GM18526 (cell line): ENCODE data around the gene ZBTB33.
A peak's percentile ranks its signal among the peaks of the same experiment; 100 is the strongest.

Experiments
- POLR2A ChIP-seq: IDR thresholded peaks from 3 replicates; pipeline ENCODE4 v1.6.1; 2011; ENCODE audit not compliant: insufficient read length; ENCODE audit errors: extremely low read depth

Gene ZBTB33

GRCh38 chrX:120286733-120287512 is 36.3 kb downstream of the ZBTB33 start:
- no peak for TF ChIP-seq POLR2A

- no peak for TF ChIP-seq POLR2A
These were observed 37.0 kb downstream of the ZBTB33 start for GRCh38 chrX:120287513-120288112.

GRCh38 chrX:120290107-120290506 is 39.5 kb downstream of the ZBTB33 start:
- no peak for TF ChIP-seq POLR2A

GRCh38 chrX:120291211-120291610 is 40.6 kb downstream of the ZBTB33 start:
- TF ChIP-seq POLR2A = no peak

GRCh38 chrX:120293015-120293414 is 42.4 kb downstream of the ZBTB33 start:
- TF ChIP-seq POLR2A = no peak

GRCh38 chrX:120294651-120295050 is 44.0 kb downstream of the ZBTB33 start:
- TF ChIP-seq POLR2A = no peak

- no peak for TF ChIP-seq POLR2A
These were observed 47.3 kb downstream of the ZBTB33 start for GRCh38 chrX:120297923-120298322.

- TF ChIP-seq POLR2A = no peak
These were observed 49.3 kb downstream of the ZBTB33 start for GRCh38 chrX:120299928-120300327.

- TF ChIP-seq POLR2A = no peak
These were observed 50.9 kb downstream of the ZBTB33 start for GRCh38 chrX:120301497-120301896.

- TF ChIP-seq POLR2A = no peak
These were observed 51.3 kb downstream of the ZBTB33 start for GRCh38 chrX:120301960-120302359.

GRCh38 chrX:120302434-120302833 is 51.8 kb downstream of the ZBTB33 start:
- TF ChIP-seq POLR2A = peak; percentile 28

- TF ChIP-seq POLR2A = no peak
These were observed 53.6 kb downstream of the ZBTB33 start for GRCh38 chrX:120304256-120304655.

- no peak for TF ChIP-seq POLR2A
These were observed 55.0 kb downstream of the ZBTB33 start for GRCh38 chrX:120305531-120306141.

GRCh38 chrX:120306630-120307029 is 56.0 kb downstream of the ZBTB33 start:
- TF ChIP-seq POLR2A = no peak
